HG03378 (cell line): Measurements from ENCODE around the gene CNN1.
"Not testable (repeated sequence)": the region's sequence is repeated elsewhere in the genome, so short reads cannot be mapped to it uniquely, and the experiment has no call there.

ENCODE experiments used
- ATAC-seq: cut with Tn5 transposase; IDR thresholded peaks from one replicate; pipeline ENCODE4 v1.9.1; 2021; ENCODE audit warnings: mild to moderate bottlenecking, moderate library complexity; ENCODE audit not compliant: unreplicated experiment

The CNN1 gene

GRCh38 chr19:11564082-11564807 is 25.6 kb downstream of the CNN1 start:
- not testable (repeated sequence) for ATAC-seq

- not testable (repeated sequence) for ATAC-seq
Observed at GRCh38 chr19:11565649-11565980, 27.0 kb downstream of the CNN1 start.

GRCh38 chr19:11566164-11566563 is 27.5 kb downstream of the CNN1 start:
- ATAC-seq = no peak

GRCh38 chr19:11570039-11570462 is 31.4 kb downstream of the CNN1 start:
- ATAC-seq = no peak

GRCh38 chr19:11573354-11573753 is 34.7 kb downstream of the CNN1 start:
- ATAC-seq = not testable (repeated sequence)

- not testable (repeated sequence) for ATAC-seq
Observed at GRCh38 chr19:11573763-11574162, 35.1 kb downstream of the CNN1 start.

GRCh38 chr19:11574689-11575088 is 36.0 kb downstream of the CNN1 start:
- ATAC-seq = no peak

- ATAC-seq = no peak
Observed at GRCh38 chr19:11576227-11576626, 37.6 kb downstream of the CNN1 start.

GRCh38 chr19:11577451-11578257 is 39.0 kb downstream of the CNN1 start, which contains the start of gene ACP5:
Gene ACP5, minus strand, starts transcription at chr19:11577645. Its CDS starts 328 bp downstream, at chr19:11577317.
- no peak for ATAC-seq

- ATAC-seq = no peak
Observed at GRCh38 chr19:11578258-11579142, 39.8 kb downstream of the CNN1 start.

GRCh38 chr19:11580116-11580515 is 41.5 kb downstream of the CNN1 start:
- ATAC-seq = no peak

GRCh38 chr19:11581740-11582139 is 43.1 kb downstream of the CNN1 start:
- peak; percentile 79 for ATAC-seq

- no peak for ATAC-seq
Observed at GRCh38 chr19:11586331-11586730, 47.7 kb downstream of the CNN1 start.

- ATAC-seq = no peak
Observed at GRCh38 chr19:11587302-11587974, 48.8 kb downstream of the CNN1 start.

GRCh38 chr19:11587975-11588631 is 49.5 kb downstream of the CNN1 start:
- no peak for ATAC-seq

GRCh38 chr19:11594084-11594483 is 55.4 kb downstream of the CNN1 start:
- no peak for ATAC-seq

GRCh38 chr19:11596156-11596555 is 57.5 kb downstream of the CNN1 start:
- no peak for ATAC-seq

- peak; percentile 93 for ATAC-seq
Observed at GRCh38 chr19:11597202-11598102, 58.8 kb downstream of the CNN1 start, which contains the start of gene ZNF627. Gene ZNF627, plus strand, starts transcription at chr19:11597483. Its CDS starts 145 bp downstream, at chr19:11597628.

- ATAC-seq = no peak
Observed at GRCh38 chr19:11598103-11598483, 59.4 kb downstream of the CNN1 start.
